Upper lobe of right lung (tissue), 1 donor: ENCODE data around the gene KIAA1586. TPM values are rescaled to one million over a fixed set of nuclear protein-coding genes. Genes with fewer than 3 reads are reported as not detected.

ENCODE experiments used
- ATAC-seq: fragments of 200-7000 bp; cut with Tn5 transposase; one replicate; pipeline ENCODE4 v1.9.1; 2020; ENCODE audit warnings: mild to moderate bottlenecking, moderate library complexity
- DNase-seq: peaks from one replicate; pipeline ENCODE4 v3.0.0-alpha.2; 2020
- H3K27ac ChIP-seq: fragments of 200-600 bp; one replicate; pipeline ENCODE4 v1.8.0; 2022
- H3K27me3 ChIP-seq: fragments of 200-600 bp; one replicate; pipeline ENCODE4 v1.8.0; 2022; ENCODE audit warnings: mild to moderate bottlenecking
- H3K36me3 ChIP-seq: fragments of 200-600 bp; one replicate; pipeline ENCODE4 v1.8.0; 2022
- H3K4me1 ChIP-seq: fragments of 200-600 bp; one replicate; pipeline ENCODE4 v1.8.0; 2022
- H3K4me3 ChIP-seq: fragments of 200-600 bp; one replicate; pipeline ENCODE4 v1.8.0; 2022; ENCODE audit warnings: mild to moderate bottlenecking
- H3K9me3 ChIP-seq: fragments of 200-600 bp; one replicate; pipeline ENCODE4 v1.8.0; 2022
- intact Hi-C: fragments of 100-400 bp; cut with DNase I; formaldehyde crosslinking; loops from one replicate; pipeline ENCODE4 v1.11.0; 2022
- total RNA-seq: library from RNA; stranded (reverse); fragmentation: NEBNext Ultra II Directional; extraction: Animal tissue kit (Norgen Biotek cat#: 25700); gene quantifications from one replicate; pipeline ENCODE4 v1.2.1, GENCODE V29; 2021
- TF ChIP-seq, protein P1 (sequence below): fragments of 200-600 bp; IDR thresholded peaks from one replicate; pipeline ENCODE4 v1.8.0; 2022; ENCODE audit warnings: antibody characterized with exemption
- donor health status: DM: no; HTN: yes; CAD: no; lungs with severe emphysema.

Gene KIAA1586
- total RNA-seq, 1 donor from 2014 or later: 12.9 TPM

GRCh38 chr6:57102976-57103375, 56.5 kb downstream of the KIAA1586 start:
- Histone ChIP-seq H3K36me3 (peaks cover 53% of the 10 kb centered on the region), H3K27ac (no peak overlapping the region), H3K4me1 (no peaks in the 10 kb centered on the region), H3K4me3 (no peak overlapping the region), H3K9me3 (no peaks in the 10 kb centered on the region), H3K27me3 (no peaks in the 10 kb centered on the region)
- TF ChIP-seq, protein P1, sequence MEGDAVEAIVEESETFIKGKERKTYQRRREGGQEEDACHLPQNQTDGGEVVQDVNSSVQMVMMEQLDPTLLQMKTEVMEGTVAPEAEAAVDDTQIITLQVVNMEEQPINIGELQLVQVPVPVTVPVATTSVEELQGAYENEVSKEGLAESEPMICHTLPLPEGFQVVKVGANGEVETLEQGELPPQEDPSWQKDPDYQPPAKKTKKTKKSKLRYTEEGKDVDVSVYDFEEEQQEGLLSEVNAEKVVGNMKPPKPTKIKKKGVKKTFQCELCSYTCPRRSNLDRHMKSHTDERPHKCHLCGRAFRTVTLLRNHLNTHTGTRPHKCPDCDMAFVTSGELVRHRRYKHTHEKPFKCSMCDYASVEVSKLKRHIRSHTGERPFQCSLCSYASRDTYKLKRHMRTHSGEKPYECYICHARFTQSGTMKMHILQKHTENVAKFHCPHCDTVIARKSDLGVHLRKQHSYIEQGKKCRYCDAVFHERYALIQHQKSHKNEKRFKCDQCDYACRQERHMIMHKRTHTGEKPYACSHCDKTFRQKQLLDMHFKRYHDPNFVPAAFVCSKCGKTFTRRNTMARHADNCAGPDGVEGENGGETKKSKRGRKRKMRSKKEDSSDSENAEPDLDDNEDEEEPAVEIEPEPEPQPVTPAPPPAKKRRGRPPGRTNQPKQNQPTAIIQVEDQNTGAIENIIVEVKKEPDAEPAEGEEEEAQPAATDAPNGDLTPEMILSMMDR: no peak
- ATAC-seq (no peak), DNase-seq (no peak)
- intact Hi-C loops: no loop called here

DNA sequence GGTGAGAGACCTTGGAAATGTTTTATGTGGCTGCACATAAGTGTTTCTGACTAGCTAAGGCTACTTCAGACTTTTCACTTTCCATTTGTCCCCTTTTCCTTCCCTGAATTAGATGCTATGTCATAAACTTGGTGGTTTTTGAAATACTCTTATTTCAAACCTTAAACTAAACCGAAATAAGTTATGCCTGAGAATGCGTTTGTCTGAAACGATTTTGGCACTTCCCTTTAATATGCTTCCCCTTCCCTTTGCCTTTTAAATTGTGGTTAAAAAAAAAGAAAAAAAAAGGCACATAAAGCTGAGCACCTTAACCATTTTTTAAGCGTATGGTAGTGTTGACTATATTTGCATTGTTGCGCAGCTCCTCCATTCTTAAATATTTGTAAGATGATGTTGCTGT, 57.8 kb downstream of the KIAA1586 start:
- H3K27ac ChIP-seq: no peak overlapping the region
- intact Hi-C loops: no loop called here
- H3K36me3 ChIP-seq: peaks cover 44% of the 10 kb centered on the region
- H3K27me3 ChIP-seq: no peaks in the 10 kb centered on the region
- DNase-seq (no peak), ATAC-seq (no peak)
- TF ChIP-seq, protein P1: no peak
- H3K4me1 ChIP-seq: no peaks in the 10 kb centered on the region
- no peaks in the 10 kb centered on the region for H3K9me3 ChIP-seq
- no peak overlapping the region for H3K4me3 ChIP-seq

Other genes with a start within 250 kb of the KIAA1586 start
- 1.2 TPM for gene BEND6, start 91.6 kb upstream of the KIAA1586 start, total RNA-seq
- gene ZNF451, start 43.5 kb downstream of the KIAA1586 start, total RNA-seq: 56.0 TPM
- 7.1 TPM for gene BAG2, start 125.6 kb downstream of the KIAA1586 start, total RNA-seq
- 13.7 TPM for gene RAB23, start 175.6 kb downstream of the KIAA1586 start, total RNA-seq